Naive thymus-derived CD4-positive, alpha-beta T cell (primary cell): ENCODE results near the gene C19orf85. TPM values are rescaled to one million over a fixed set of nuclear protein-coding genes. Genes with fewer than 3 reads are reported as not detected.
A peak's percentile ranks its signal among the peaks of the same experiment; 100 is the strongest.

Source experiments
- ATAC-seq: fragments of 150-1000 bp; cut with Tn5 transposase; 2 replicates; pipeline ENCODE4 v1.10.0; 2021; ENCODE audit warnings: mild to moderate bottlenecking, moderate library complexity
- CTCF ChIA-PET: fragments of 350-600 bp; sonication (Branson Sonifier 250); formaldehyde crosslinking; loops from one replicate; lab custom pipeline; 2021; ENCODE audit warnings: antibody characterized with exemption; lab: Charles Lee
- POLR2A ChIA-PET: fragments of 350-600 bp; sonication (Branson Sonifier 250); formaldehyde crosslinking; loops from one replicate; lab custom pipeline; 2021; ENCODE audit warnings: antibody characterized with exemption, inconsistent platforms; lab: Charles Lee
- DNase-seq, 9 donors: peaks; one replicate each; pipeline versions ENCODE4 v3.0.0 to v3.0.0-alpha.2; 2020 to 2022; ENCODE audit warnings: mixed read lengths in 1 of 9
- H3K27ac ChIP-seq: one replicate; pipeline ENCODE4 v1.7.0; 2013; ENCODE audit warnings: mild to moderate bottlenecking, low read depth, low read length, moderate library complexity
- H3K27me3 ChIP-seq, 2 donors: one replicate each; pipeline ENCODE4 v1.7.0; 2013; ENCODE audit warnings: low read length in 2 of 2, mild to moderate bottlenecking in 2 of 2, moderate library complexity in 2 of 2; ENCODE audit not compliant: control insufficient read depth in 2 of 2, insufficient read depth in 2 of 2
- H3K36me3 ChIP-seq, 3 experiments: 1 replicate in 2 of 3; 2 replicates in 1 of 3; pipeline ENCODE4 v1.7.0; 2013; ENCODE audit warnings: low read length in 3 of 3, mild to moderate bottlenecking in 3 of 3, moderate library complexity in 1 of 3; ENCODE audit not compliant: insufficient read depth in 3 of 3, control insufficient read depth in 2 of 3
- H3K4me1 ChIP-seq, 2 donors: one replicate each; pipeline ENCODE4 v1.7.0; 2013; ENCODE audit warnings: low read length in 2 of 2, mild to moderate bottlenecking in 2 of 2, moderate library complexity in 1 of 2; ENCODE audit not compliant: control insufficient read depth in 2 of 2, insufficient read depth in 2 of 2
- H3K4me3 ChIP-seq: 2 replicates; pipeline ENCODE4 v1.7.0; 2013; ENCODE audit warnings: mild to moderate bottlenecking, low read length
- H3K9me3 ChIP-seq, 3 experiments: 1 replicate in 2 of 3; 2 replicates in 1 of 3; pipeline ENCODE4 v1.7.0; 2013; ENCODE audit warnings: low read length in 3 of 3; ENCODE audit not compliant: control insufficient read depth in 2 of 3
- H3K27ac Mint-ChIP-seq, 9 donors: one replicate each; pipeline ENCODE4 v1.8.0; 2020 to 2022; ENCODE audit warnings: mixed read lengths in 9 of 9, mild to moderate bottlenecking in 8 of 9, moderate library complexity in 5 of 9, inconsistent platforms in 2 of 9
- H3K27me3 Mint-ChIP-seq, 5 donors: one replicate each; pipeline ENCODE4 v1.8.0; 2021 to 2022; ENCODE audit warnings: mixed read lengths in 5 of 5, mild to moderate bottlenecking in 1 of 5
- H3K36me3 Mint-ChIP-seq, 5 donors: one replicate each; pipeline ENCODE4 v1.8.0; 2020 to 2022; ENCODE audit warnings: mixed read lengths in 5 of 5, mild to moderate bottlenecking in 3 of 5, inconsistent platforms in 1 of 5
- H3K4me1 Mint-ChIP-seq, 7 donors: one replicate each; pipeline ENCODE4 v1.8.0; 2020 to 2022; ENCODE audit warnings: mixed read lengths in 7 of 7, mild to moderate bottlenecking in 3 of 7, inconsistent platforms in 1 of 7
- H3K4me3 Mint-ChIP-seq, 10 donors: one replicate each; pipeline ENCODE4 v1.8.0; 2020 to 2022; ENCODE audit warnings: mild to moderate bottlenecking in 10 of 10, mixed read lengths in 10 of 10, moderate library complexity in 6 of 10, inconsistent platforms in 2 of 10
- H3K9me3 Mint-ChIP-seq, 11 donors: one replicate each; pipeline ENCODE4 v1.8.0; 2020 to 2022; ENCODE audit warnings: mixed read lengths in 11 of 11, mild to moderate bottlenecking in 4 of 11, inconsistent platforms in 1 of 11, moderate library complexity in 1 of 11
- intact Hi-C, 2 donors: fragments of 100-400 bp; cut with micrococcal nuclease; formaldehyde crosslinking; loops; one replicate each; pipeline ENCODE4 v1.15.1; 2023
- polyA plus RNA-seq, 2 donors: library from polyadenylated mRNA; unstranded; fragments of 300-500 nt; fragmentation: Illumina TruSeq; gene quantifications; one replicate each; pipeline ENCODE4 v1.2.3, GENCODE V29; 2021
- total RNA-seq, 6 experiments: library from RNA in 5 of 6; stranded (reverse) in 5 of 6; gene quantifications; 1 replicate in 5 of 6; 2 replicates in 1 of 6; pipeline ENCODE4 v1.2.3 and lab custom pipeline; 2021 to 2026

Gene C19orf85
- total and polyA plus RNA-seq, 7 experiments from 2014 or later = not detected

- H3K27me3 Mint-ChIP-seq = peaks cover 0 to 5% (median 0%) of the 10 kb centered on the region in 5 donors
- no peaks in the 10 kb centered on the region for H3K36me3 ChIP-seq
- intact Hi-C loops = no loop called here
- H3K27ac Mint-ChIP-seq = peak overlapping the region in 5 of 9 donors; percentile 52 to 92 (median 68)
- no peak for DNase-seq
- no peaks in the 10 kb centered on the region for H3K27me3 ChIP-seq
- peak overlapping the region; percentile 86 to 99 (median 92) for H3K4me3 Mint-ChIP-seq
- POLR2A ChIA-PET = interaction anchor here (1.4 to 2.6 kb wide), 2 partner anchors 13 to 170 kb away, joined by 4 to 29 read pairs; partner anchors contain the start of gene ZNF628
- CTCF ChIA-PET = interaction anchor here (1.2 kb wide), 1 partner anchor 170 kb away, joined by 3 read pairs; no protein-coding TSS in a partner anchor
- H3K4me3 ChIP-seq = no peak overlapping the region
- ATAC-seq = no peak
- H3K9me3 Mint-ChIP-seq = peaks cover 0 to 1% (median 0%) of the 10 kb centered on the region in 11 donors
- H3K27ac ChIP-seq = no peak overlapping the region
- H3K4me1 ChIP-seq = peaks cover 4 to 12% of the 10 kb centered on the region in 2 donors
- H3K9me3 ChIP-seq = no peaks in the 10 kb centered on the region
- H3K36me3 Mint-ChIP-seq = no peaks in the 10 kb centered on the region
- peaks cover 14 to 36% (median 20%) of the 10 kb centered on the region in 7 donors for H3K4me1 Mint-ChIP-seq
These were observed 1.8 kb downstream of the C19orf85 start for GRCh38 chr19:55462722-55463121.

GRCh38 chr19:55461974-55462626 is 2.5 kb downstream of the C19orf85 start:
- peaks cover 0 to 2% (median 0%) of the 10 kb centered on the region in 5 donors for H3K27me3 Mint-ChIP-seq
- H3K36me3 Mint-ChIP-seq = no peaks in the 10 kb centered on the region
- Histone ChIP-seq H3K9me3 (no peaks in the 10 kb centered on the region), H3K36me3 (no peaks in the 10 kb centered on the region), H3K27me3 (no peaks in the 10 kb centered on the region), H3K4me3 (peak overlapping the region; percentile 91), H3K4me1 (peaks cover 4 to 12% of the 10 kb centered on the region in 2 donors), H3K27ac (peak overlapping the region; percentile 79)
- ChIA-PET POLR2A (interaction anchor here (0.6 to 2.6 kb wide), 10 partner anchors 14 to 203 kb away, joined by 3 to 29 read pairs (median 5); partner anchors contain the start of genes KMT5C, PPP6R1, TMEM238 and U2AF2), CTCF (interaction anchor here (0.7 to 1.2 kb wide), 4 partner anchors 25 to 171 kb away, joined by 3 to 6 read pairs (median 4); no protein-coding TSS in a partner anchor)
- H3K27ac Mint-ChIP-seq = peak overlapping the region; percentile 68 to 94 (median 90)
- H3K9me3 Mint-ChIP-seq = no peaks in the 10 kb centered on the region
- H3K4me3 Mint-ChIP-seq = peak overlapping the region; percentile 86 to 99 (median 92)
- ATAC-seq (no peak), DNase-seq (no peak)
- peaks cover 14 to 33% (median 20%) of the 10 kb centered on the region in 7 donors for H3K4me1 Mint-ChIP-seq
- intact Hi-C loops = loop anchor here (1.0 to 2.0 kb wide), 10 partner anchors 14 to 399 kb away; partner anchors contain the start of genes ZNF628 (in 2 of the 2), HSPBP1 (in 1 of the 2), KMT5C (in 1 of the 2) and PPP1R12C (in 1 of the 2)

GRCh38 chr19:55461259-55461973 is 3.1 kb downstream of the C19orf85 start, which contains the start of gene ISOC2:
TSS of gene ISOC2 (minus strand) at chr19:55461642. CDS start at chr19:55456486, 5,156 bp downstream.
- Mint-ChIP-seq H3K9me3 (no peaks in the 10 kb centered on the region), H3K27me3 (peaks cover 0 to 2% (median 0%) of the 10 kb centered on the region in 5 donors), H3K4me1 (peaks cover 14 to 33% (median 20%) of the 10 kb centered on the region in 7 donors), H3K27ac (peak within 1 kb of the TSS; percentile 68 to 94 (median 90)), H3K36me3 (no peaks in the 10 kb centered on the region), H3K4me3 (peak within 1 kb of the TSS; percentile 86 to 99 (median 92))
- peak within 1 kb of the TSS; percentile 79 for H3K27ac ChIP-seq
- H3K4me1 ChIP-seq = peaks cover 4 to 12% of the 10 kb centered on the region in 2 donors
- ChIA-PET POLR2A (interaction anchor here (0.6 to 2.6 kb wide), 11 partner anchors 14 to 207 kb away, joined by 3 to 29 read pairs (median 5); partner anchors contain the start of genes KMT5C, PPP6R1, TMEM238 and U2AF2), CTCF (interaction anchor here (0.7 to 1.2 kb wide), 4 partner anchors 24 to 172 kb away, joined by 3 to 6 read pairs (median 4); no protein-coding TSS in a partner anchor)
- ATAC-seq = peak; percentile 98
- H3K36me3 ChIP-seq = no peaks in the 10 kb centered on the region
- H3K4me3 ChIP-seq = peak within 1 kb of the TSS; percentile 91
- peak; percentile 99 to 100 (median 100) for DNase-seq
- no peaks in the 10 kb centered on the region for H3K27me3 ChIP-seq
- intact Hi-C loops = loop anchor here (1.0 to 2.0 kb wide), 10 partner anchors 15 to 398 kb away; partner anchors contain the start of genes ZNF628 (in 2 of the 2), HSPBP1 (in 1 of the 2), KMT5C (in 1 of the 2) and PPP1R12C (in 1 of the 2)
- no peaks in the 10 kb centered on the region for H3K9me3 ChIP-seq

- Histone ChIP-seq H3K27me3 (no peaks in the 10 kb centered on the region), H3K36me3 (peaks cover 0 to 5% (median 0%) of the 10 kb centered on the region in 3 experiments), H3K9me3 (no peaks in the 10 kb centered on the region), H3K27ac (peak overlapping the region; percentile 68), H3K4me1 (peaks cover 4 to 12% of the 10 kb centered on the region in 2 donors), H3K4me3 (peak overlapping the region; percentile 91)
- Mint-ChIP-seq H3K27ac (peak overlapping the region in 7 of 9 donors; percentile 10 to 94 (median 86)), H3K36me3 (no peaks in the 10 kb centered on the region), H3K4me1 (peaks cover 14 to 33% (median 20%) of the 10 kb centered on the region in 7 donors), H3K9me3 (no peaks in the 10 kb centered on the region), H3K4me3 (peak overlapping the region; percentile 86 to 99 (median 92)), H3K27me3 (peaks cover 0 to 2% (median 0%) of the 10 kb centered on the region in 5 donors)
- ATAC-seq (no peak), DNase-seq (no peak)
- intact Hi-C loops = loop anchor here (1.0 to 2.0 kb wide), 10 partner anchors 16 to 397 kb away; partner anchors contain the start of genes ZNF628 (in 2 of the 2), HSPBP1 (in 1 of the 2), KMT5C (in 1 of the 2) and PPP1R12C (in 1 of the 2)
- CTCF ChIA-PET = interaction anchor here (1.0 to 1.1 kb wide), 2 partner anchors 16 to 320 kb away, joined by 3 read pairs; partner anchors contain the start of gene ZNF628
- POLR2A ChIA-PET = interaction anchor here (1.0 to 2.6 kb wide), 3 partner anchors 15 to 76 kb away, joined by 3 to 29 read pairs (median 3); partner anchors contain the start of gene ZNF628
These were observed 3.8 kb downstream of the C19orf85 start for GRCh38 chr19:55460670-55461258.

GRCh38 chr19:55459950-55460657 is 4.4 kb downstream of the C19orf85 start:
- Histone ChIP-seq H3K27ac (no peak overlapping the region), H3K9me3 (no peaks in the 10 kb centered on the region), H3K4me1 (peaks cover 4 to 12% of the 10 kb centered on the region in 2 donors), H3K4me3 (no peak overlapping the region), H3K27me3 (no peaks in the 10 kb centered on the region), H3K36me3 (peaks cover 0 to 5% (median 0%) of the 10 kb centered on the region in 3 experiments)
- Mint-ChIP-seq H3K4me3 (peak overlapping the region; percentile 70 to 99 (median 90)), H3K27me3 (peaks cover 0 to 2% (median 0%) of the 10 kb centered on the region in 5 donors), H3K36me3 (no peaks in the 10 kb centered on the region), H3K9me3 (no peaks in the 10 kb centered on the region), H3K27ac (peak overlapping the region in 8 of 9 donors; percentile 10 to 86 (median 67)), H3K4me1 (peaks cover 14 to 33% (median 20%) of the 10 kb centered on the region in 7 donors)
- ChIA-PET CTCF (interaction anchor here (0.6 to 1.1 kb wide), 4 partner anchors 17 to 319 kb away, joined by 3 to 4 read pairs (median 3); partner anchors contain the start of gene ZNF628), POLR2A (interaction anchor here (0.6 to 1.3 kb wide), 3 partner anchors 17 to 76 kb away, joined by 3 read pairs; partner anchors contain the start of gene ZNF628)
- intact Hi-C loops = loop anchor here (2.0 kb wide), 2 partner anchors 51 to 179 kb away; partner anchors contain the start of gene HSPBP1 (in 1 of the 2)
- DNase-seq (no peak), ATAC-seq (no peak)
